HG03097 (cell line): ENCODE data around the gene TUBGCP4.
"Not testable (repeated sequence)": the region's sequence is repeated elsewhere in the genome, so short reads cannot be mapped to it uniquely, and the experiment has no call there.

Experiments used
- ATAC-seq: cut with Tn5 transposase; IDR thresholded peaks from one replicate; pipeline ENCODE4 v1.9.1; 2021; ENCODE audit not compliant: unreplicated experiment, low FRiP score

TUBGCP4 gene

DNA sequence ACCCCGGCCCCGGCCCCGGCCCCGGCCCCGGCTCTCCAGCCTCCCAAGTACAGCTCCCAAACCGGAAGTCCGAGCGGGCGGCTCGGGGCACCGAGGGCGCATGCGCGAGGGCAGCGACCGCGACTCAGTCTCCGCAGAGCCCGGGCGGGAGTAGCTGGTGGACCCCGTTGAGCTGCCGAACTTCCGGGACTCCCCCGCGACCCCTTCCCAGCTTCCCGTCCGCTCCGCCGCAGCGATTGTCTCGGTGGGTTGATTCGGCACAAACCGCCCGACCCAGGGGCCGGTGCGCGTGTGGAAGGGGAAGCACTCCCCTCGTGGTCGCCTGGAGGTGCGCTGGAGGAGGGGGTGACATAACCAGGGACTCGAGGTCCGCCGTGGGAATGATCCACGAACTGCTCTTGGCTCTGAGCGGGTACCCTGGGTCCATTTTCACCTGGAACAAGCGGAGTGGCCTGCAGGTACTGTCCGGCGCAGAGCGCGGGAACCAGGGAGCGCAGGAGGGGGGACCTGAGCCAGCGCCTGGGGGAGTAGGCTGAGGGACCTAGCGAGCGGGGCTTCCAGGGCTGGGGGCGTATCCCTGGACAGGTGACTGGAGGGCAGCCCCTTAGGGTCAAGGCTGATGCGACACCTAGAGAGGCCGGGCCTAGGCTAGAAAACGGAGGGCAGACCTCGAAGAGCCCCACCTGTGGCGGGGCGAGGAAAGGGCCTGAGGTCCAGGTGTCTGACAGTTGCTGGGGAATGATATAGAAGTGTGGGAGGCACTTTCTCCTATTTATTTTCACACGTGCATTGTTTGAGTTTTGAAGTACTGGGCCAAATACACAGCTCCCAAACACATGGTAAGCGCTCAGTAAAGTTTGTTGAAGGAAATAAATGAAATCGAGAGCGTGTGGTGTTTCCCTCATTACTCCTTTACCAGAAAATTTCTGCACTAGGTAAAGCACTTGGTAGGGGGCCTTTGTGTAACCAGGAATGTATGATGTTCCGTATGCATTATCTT is at the start of gene TUBGCP4, which contains the start of gene ZSCAN29:
TSS of gene TUBGCP4 (plus strand) at position 127 of the 1,000 bp plus-strand sequence. CDS start at position 381, 254 bp downstream.
TSS of gene ZSCAN29 (minus strand) at position 69 of the 1,000 bp plus-strand sequence. CDS start 1,130 bp downstream, outside the sequence.
- peak; percentile 46 for ATAC-seq

- ATAC-seq: no peak
Observed at GRCh38 chr15:43325039-43325684, 45.7 kb upstream of the TUBGCP4 start.

DNA sequence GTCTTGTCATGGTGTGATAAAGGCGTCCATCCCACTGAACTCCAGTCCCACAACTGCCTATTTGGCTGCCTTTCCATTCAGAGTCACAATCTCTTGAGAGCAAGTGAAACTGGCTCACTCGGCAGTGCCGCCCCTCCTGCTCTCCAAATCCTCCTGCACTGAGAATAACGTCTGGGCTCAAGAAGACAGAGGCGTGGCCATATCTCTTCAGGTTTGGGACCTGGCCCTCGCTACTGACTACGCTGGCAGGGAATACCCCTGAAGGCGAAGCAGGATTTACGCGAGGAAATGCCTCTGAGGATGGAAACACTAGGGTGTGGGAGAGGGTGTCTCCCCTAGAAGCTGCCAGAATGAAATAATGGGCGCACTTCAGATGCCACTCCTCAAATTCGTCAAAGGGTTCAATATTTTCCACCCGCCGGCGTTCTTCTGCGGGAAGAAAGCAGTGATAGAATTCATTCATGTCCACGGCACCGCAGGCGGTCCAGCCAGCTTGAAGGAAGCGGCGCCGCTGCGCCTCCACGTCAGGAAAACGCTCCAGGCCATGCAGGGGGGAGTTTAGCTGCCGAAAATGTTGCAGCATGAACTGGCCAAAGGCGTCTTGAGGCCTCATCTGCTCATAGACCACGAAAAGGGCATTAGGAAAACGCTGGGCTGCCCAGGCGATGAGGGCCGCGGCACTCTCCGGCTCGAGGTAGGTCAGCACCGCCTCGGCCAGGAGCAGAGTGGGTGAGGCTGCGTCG is 41.5 kb upstream of the TUBGCP4 start:
- no peak for ATAC-seq

DNA sequence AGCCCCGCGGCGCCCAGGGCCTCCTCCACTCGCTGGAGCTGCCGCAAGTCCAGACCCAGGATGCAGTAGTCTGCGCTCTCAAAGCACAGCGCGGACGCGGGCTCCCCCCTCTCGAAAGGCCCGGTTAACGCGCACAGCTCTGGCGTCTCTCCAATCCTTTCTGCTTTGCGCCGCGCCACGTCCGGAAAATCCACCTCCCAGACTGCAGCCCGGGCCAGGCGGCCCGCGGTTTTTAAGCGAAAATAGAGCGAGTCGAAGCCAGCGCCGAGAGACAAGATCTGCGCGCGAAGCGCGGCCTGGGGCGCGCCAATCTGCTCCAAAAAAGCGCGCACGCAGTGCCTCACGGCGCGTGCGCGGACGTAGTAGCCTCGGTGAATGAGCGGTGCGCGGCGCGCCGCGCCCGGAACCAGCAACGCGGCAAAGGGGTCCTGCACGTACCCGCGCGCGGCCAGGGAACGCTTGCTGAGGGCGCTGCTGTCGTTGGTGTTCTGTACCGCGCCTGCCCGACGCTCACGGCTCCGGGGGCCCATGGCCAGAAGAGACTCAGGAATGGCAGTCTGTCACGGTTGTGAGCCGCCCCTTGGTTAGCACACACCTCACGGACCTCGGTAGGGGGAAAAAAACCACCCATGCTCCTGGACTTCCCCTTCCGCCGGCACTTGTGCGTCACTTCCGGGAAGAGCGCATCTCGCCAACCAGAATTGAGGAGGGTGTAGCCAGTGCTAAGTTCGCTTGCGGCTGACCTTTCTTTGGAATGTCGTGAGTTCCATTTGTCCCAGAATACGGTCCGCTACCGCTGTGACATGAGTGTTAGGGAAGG is 40.7 kb upstream of the TUBGCP4 start, which contains the start of gene LCMT2:
TSS of gene LCMT2 (minus strand) at position 614 of the 820 bp plus-strand sequence. CDS start at position 530, 84 bp downstream.
- ATAC-seq: peak; percentile 83

DNA sequence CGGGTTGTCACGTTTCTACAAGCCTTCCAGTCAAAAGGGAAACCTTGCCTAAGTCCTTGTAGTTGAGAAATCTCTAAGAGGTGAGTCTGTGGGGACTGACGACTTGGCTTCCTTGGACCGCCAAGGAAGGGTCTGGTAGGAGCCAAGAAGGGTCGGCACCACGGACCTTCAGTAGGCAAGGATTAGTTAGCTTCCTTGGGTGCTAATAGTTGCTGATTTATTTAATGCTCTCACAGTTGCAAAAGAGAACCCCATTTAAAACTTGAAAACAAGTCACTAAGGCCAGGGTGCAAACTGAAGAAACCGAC is 40.2 kb upstream of the TUBGCP4 start:
- peak; percentile 25 for ATAC-seq

- ATAC-seq: no peak
Observed at GRCh38 chr15:43346305-43346704, 24.6 kb upstream of the TUBGCP4 start.

DNA sequence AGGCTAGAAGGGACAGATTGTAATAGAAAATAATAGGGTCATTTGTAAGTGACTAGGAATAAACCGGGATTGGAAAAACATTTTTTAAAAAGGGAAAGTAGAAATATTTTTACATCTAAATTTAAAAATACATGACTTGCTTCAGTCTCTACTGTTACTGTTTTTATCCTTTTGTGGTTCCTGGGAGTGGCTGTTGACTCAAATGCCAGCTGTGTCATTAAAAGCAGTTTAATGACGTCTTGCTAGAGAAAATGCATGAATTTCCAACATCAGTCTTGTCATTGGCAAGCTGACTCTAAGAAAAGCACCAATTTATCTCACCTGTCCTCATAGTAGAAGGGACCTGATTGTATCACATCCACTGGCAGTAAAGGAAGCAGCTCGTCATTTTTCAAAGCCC is 23.8 kb upstream of the TUBGCP4 start:
- no peak for ATAC-seq

GRCh38 chr15:43352693-43353382 is 18.1 kb upstream of the TUBGCP4 start:
- no peak for ATAC-seq

DNA sequence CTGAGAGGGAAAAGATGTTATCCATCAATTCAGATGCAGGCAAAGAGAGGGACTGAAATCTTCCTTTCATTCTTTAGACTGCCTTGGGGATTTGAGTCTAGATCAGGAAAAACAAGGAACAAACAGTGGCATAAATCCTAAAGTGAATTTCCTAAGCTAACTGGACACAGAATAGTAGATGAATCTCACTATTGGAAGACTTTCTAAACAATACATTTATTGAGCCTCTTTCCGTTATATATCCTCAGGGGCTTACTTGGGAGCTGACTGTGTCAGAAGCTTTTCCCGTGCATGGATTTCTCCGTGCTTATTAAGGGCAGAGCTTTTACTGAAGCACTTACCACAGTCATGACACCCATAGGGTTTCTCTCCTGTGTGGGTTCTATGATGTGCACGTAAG is 10.1 kb upstream of the TUBGCP4 start:
- ATAC-seq: no peak

- ATAC-seq: no peak
Observed at GRCh38 chr15:43361313-43361903, 9.5 kb upstream of the TUBGCP4 start.

DNA sequence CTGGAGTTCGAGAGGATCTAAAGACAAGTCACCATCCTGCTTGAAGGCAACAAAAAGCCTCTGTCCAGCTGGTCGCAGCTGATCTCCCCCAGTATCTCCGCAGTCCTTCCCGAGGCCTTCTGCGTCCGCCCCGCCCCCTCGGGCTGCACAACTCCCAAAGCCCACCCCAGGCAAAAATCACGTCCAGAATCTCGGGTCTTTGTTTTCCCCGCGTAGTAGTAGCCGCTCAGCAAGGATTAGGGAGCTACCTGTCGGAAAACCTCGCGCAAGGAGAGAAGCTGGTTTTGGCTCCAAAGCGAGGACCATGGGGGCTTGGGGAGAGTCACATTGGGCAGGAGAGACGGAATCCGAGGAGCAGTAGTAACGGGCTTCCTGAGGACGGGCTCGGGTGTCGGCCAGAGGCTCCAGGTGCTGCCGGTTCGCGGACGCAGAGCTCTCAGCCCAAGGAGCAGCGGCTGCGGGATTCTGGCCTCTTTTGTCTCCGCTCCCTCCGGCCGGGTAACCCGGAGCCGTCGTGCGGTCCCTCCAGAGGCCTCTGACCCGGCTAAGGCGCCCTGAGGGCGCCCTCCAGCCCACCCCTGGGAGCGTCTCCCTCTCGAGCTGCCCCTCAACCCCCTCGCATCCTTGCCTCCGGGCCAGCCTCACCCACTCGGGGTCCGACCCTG is 459 bp upstream of the TUBGCP4 start:
- no peak for ATAC-seq

GRCh38 chr15:43376017-43376705 is 5.3 kb downstream of the TUBGCP4 start:
- no peak for ATAC-seq

DNA sequence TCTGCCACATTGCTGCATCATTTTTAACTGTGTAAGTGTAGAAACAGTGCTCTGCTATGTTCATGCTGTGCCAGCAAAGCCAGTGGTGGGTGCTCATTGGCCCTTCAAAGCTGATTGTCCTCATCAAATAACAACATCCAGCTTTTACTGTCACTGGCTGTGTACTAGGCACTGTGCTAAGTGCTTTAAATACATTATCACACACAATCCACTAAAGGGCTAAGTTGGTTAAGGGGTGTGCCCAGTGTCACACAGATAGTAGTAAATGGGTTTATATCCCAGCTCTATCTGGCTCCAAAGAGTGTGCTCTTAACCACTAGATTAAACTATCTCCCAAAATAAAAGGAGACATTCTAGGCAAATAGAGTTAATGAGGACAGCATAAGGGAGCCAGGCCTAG is 7.7 kb downstream of the TUBGCP4 start:
- ATAC-seq: no peak

DNA sequence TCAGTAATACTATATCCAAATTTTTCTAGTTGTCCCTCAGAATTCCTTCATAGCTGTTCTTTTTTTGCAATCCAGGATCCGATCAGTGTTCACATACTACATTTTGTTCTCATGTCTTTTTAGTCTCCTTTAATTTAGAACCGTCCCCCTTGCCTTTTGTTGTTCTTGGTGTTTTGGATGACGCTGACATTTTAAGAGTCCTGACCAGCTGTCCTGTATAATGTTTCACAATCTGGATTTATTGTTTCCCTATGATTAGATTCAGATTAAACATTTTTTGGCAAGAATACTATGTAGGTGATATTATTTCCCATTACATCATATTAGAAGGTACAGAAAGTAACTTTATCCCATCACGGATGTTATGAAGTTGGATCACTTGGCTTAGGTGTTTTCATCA is 11.4 kb downstream of the TUBGCP4 start:
- ATAC-seq: no peak

GRCh38 chr15:43383070-43383469 is 12.2 kb downstream of the TUBGCP4 start:
- no peak for ATAC-seq

- no peak for ATAC-seq
Observed at GRCh38 chr15:43390723-43391122, 19.8 kb downstream of the TUBGCP4 start.

GRCh38 chr15:43393592-43393991 is 22.7 kb downstream of the TUBGCP4 start:
- not testable (repeated sequence) for ATAC-seq

- ATAC-seq: no peak
Observed at GRCh38 chr15:43402255-43402654, 31.4 kb downstream of the TUBGCP4 start.
